Superior temporal gyrus (tissue), 1 donor: ENCODE data around the gene ABCB10.
A peak's percentile ranks its signal among the peaks of the same experiment; 100 is the strongest.
"Not testable (repeated sequence)": the region's sequence is repeated elsewhere in the genome, so short reads cannot be mapped to it uniquely, and the experiment has no call there.

ENCODE experiments used
- DNase-seq: peaks from one replicate; pipeline ENCODE4 v3.0.0-alpha.2; 2016; ENCODE audit errors: extremely low spot score

The ABCB10 gene

DNA sequence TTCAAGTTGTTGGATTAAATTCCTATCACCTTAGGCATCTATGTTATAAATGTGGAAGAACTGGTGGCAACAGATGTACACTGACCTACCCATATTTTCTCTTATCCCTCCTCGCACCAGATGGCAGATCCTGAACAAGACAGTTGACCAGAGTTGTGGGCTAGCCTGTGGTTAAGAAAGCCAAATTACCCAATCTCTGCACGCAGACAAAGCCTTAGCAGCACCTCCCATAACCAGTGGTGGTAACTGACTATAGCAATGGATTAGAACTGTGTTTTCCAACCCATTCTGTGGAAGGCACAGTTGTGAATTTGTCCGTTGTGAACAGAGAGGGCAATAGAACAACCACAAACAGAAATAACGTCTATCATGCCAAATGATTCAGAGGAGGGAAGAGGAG is 20.6 kb downstream of the ABCB10 start:
- no peak for DNase-seq

DNA sequence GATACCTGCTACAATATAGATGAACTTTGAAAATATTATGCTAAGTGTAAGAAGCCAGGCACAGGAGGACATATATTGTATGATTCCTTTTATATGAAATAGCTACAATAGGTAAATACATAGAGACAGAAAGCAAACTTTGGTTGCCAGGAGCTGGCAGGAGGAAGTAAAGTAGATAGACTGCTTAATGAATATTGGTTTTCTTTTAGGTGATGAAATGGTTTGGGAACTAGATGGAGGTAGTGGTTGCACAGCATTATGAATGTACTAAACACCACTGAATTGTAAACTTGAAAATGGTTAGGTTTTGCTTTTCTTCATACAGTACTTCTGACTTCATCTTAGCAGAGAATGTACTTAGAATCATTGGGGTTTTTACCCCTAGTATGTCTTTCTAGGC is 21.5 kb downstream of the ABCB10 start:
- DNase-seq: no peak

DNA sequence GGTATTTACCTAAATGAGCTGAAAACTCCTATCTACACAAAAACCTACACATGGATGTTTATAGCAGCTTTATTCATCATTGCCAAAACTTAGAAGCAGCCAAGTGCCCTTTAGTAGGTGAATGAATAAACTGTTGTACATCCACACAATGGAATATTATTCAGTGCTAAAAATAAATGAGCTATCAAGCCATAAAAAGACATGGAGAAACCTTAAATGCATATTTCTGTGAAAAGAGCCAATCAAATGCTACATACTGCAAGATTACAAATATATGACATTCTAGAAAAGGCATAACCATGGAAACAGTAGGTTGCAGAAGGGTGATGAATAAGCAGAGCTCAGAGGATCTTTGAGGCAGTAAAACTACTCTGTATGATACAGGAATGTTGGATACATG is 23.3 kb downstream of the ABCB10 start:
- peak; percentile 56 for DNase-seq

DNA sequence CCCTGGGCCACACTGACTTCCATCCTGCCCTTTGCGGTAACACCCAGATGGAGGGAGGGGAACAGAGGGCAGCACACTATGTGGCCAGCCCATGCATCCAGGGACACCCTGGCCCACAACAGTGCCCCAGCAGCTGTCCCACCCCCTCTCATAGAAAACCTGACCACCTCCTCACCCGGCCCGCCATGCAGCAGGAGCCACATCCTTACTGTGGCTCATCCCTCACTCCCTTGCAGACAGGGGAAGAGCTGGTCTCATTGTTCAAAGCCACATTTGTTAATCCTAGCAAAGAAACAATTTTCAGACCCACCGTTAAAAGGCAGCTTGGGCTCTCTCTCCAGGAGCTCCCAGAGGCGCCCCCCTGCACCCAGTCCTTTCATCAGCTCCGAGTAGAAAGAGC is 27.2 kb downstream of the ABCB10 start:
- DNase-seq: no peak

DNA sequence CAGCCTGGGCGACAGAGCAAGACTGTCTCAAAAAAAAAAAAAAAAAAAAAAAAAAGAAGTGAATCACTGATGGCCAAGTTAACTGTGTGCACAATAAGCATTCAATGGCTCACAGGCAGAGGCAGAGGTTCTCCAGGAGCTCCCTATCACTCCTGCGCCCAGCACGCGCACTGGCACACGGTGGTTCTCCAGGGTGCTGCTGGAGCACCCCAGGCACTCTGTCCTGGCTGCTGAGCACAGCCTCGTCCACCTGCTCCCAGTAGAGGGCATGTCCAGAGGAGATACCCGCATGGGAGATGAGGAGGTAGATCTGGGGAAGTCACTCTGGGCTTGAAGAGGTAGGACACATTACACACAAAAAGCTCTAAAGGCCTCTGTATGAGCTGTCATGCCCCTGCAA is 28.9 kb downstream of the ABCB10 start:
- DNase-seq: no peak

DNA sequence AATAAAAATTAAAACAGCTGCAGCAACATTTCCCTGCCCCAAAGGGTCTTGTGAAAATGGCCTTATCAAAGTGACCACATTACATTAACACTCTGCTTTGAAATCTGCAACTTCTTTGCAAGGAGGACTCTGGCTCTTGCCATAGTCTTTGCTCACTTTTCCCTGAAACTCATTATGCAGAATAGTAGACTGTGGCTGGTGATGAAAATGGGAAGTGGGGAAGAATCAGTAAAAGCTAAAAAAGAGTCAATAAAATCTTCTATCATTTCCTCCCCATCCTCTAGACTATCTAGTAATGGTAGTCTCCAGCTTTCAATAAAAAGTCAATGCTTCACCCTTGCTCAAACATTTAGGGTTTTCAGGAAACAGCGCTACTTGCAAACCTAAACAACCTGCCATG is 31.8 kb downstream of the ABCB10 start:
- no peak for DNase-seq

DNA sequence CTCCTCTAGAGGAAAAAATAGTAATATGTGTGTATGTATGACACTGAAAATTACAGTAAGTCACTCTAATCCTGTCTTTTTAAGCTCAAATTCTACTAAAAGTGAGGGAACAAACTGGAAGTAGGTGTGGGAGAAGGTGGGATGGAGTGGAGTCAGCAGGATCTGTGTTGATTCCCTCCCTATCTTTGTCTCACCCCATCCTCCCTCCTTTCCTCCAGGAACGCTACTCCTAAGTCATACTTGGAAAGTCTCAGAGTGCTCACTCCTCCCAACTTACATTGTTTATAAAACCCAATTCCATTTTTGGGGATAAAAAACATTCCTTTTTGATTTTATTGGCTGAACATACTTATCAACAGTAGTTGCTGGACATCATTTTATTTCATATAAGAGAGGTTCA is 35.5 kb downstream of the ABCB10 start:
- no peak for DNase-seq

DNA sequence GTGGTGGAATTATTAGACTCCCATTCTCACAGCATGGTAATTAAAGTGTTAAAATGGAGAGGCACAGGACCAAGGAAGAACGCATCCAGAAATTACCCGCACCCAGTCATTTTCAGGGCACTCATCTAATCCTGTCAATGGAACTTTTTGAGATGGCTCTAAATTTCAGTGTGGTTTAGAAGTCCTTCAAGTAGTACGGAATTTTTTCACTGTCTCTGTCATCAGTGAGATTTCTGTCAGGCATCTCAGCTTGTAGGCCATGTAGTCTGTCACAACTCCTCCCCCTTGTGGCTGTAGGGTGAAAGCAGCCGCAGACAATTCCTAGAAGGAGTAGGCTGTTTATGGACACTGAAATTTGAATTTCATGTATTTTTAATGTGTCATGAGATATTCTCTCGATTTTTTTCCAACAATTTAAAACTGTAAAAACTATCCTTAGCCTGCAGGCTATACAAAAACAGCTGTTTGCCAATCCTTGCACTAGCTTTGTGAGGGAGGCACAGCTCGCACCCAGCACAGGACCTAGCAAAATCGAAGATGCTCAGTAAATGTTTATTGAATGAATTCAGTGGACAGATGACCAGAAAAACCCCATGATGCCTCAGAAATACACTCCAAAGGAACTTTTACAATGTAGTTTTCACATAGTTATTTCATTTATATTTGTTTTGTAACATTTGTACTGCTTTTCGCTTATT is 43.8 kb downstream of the ABCB10 start:
- peak; percentile 92 for DNase-seq

DNA sequence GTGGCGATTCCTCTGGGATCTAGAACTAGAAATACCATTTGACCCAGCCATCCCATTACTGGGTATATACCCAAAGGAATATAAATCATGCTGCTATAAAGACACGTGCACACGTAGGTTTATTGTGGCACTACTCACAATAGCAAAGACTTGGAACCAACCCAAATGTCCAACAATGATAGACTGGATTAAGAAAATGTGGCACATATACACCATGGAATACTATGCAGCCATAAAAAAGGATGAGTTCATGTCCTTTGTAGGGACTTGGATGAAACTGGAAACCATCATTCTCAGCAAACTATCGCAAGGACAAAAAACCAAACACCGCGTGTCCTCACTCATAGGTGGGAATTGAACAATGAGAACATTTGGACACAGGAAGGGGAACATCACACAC is 46.9 kb downstream of the ABCB10 start:
- DNase-seq: not testable (repeated sequence)

DNA sequence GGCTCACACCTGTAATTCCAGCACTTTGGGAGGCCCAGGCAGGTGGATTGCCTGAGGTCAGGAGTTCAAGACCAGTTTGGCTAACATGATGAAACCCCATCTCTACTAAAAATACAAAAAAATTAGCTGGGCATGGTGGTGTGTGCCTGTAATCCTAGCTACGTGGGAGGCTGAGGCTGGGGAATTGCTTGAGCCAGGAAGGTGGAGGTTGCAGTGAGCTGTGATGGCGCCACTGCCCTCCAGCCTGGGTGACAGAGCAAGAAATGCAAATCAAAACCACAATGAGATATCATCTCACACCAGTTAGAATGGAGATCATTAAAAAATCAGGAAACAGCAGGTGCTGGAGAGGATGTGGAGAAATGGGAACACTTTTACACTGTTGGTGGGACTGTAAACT is 47.3 kb downstream of the ABCB10 start:
- DNase-seq: not testable (repeated sequence)

DNA sequence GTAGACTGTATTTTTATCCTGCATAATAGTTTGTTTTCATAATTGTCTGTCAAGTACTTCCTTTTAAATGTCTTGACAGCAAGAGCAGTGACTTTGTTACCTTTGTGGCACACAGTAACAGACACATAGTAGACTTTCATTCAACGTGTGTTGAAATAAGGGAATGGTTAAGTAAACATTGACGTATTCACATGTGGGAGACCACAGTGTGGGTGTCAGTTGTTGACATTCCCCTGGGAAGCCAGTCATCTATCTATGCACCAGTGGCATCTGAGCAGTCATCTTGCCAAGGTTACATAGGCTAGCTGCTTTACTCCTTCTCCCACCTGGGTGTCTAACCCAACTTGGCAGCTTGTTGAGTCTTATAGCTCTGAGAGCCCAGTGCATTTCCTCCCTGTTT is 48.9 kb downstream of the ABCB10 start:
- no peak for DNase-seq

DNA sequence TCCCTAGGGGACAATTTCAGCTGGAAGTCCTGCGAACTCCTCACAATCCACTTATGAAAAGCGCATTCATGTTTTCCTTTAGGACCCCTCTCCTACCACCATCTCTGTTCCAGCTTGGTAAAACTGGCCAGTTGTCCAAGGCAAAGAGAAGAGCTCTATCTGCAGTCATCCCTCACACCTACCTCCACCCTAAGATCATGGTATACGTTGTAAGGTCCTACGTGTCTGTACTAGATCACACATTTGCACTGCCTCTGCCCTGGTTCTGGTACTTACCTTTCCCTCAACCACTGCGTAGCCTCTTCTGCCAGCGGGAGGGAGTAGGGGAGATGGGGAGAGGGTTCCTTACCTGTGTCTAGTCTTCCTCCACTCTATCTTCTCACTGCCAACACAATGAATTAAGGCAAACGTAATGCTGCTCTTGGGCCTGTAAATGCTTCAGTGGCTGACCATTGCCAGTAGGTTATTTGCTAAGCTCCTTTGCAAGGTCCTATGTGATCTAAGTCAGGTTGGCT is 49.6 kb downstream of the ABCB10 start:
- no peak for DNase-seq

DNA sequence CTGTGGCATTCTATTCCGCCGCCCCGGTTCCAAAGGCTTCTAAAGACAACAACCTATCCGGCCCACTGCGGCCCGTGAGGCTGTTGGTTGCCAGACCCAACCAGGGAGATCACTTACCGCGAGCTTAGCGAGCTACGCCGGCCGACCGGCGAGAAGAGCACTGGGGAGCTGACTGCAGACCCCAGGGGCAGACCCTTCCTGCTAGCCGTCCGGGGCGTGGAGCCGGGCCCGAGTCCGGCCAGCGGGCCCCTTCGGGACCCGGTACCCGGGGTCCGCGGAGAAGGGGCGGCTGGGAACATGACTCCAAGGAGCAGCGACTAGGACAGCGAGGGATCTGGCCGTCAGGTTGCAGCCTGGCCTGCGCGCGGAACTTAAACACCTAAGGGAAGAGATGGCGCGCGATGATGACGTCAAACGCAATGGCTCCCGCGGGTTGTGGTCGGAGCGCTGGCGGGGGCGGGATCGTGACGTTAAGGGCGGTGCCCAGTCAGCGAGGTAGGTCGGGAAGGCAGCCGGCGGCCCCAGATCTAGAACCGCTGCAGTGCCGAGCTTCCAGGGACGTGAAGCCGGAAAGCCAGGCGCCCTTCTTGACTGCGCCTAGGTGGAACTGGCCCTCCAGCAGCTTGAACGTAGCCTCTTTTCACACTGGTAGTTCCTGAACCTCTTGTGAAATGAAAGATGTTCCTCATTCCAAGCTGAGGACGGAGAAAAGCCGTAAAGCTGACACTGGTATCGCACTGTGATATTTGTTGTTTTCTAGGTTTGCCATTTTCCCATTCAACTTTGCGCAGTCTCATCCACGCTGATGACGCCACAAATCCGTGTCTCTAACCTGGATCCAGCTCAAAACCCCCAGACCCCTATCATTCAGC is 50.3 kb downstream of the ABCB10 start, which contains the start of gene NUP133:
TSS of gene NUP133 (minus strand) at position 391 of the 872 bp plus-strand sequence. CDS start at position 299, 92 bp downstream.
- peak; percentile 98 for DNase-seq

DNA sequence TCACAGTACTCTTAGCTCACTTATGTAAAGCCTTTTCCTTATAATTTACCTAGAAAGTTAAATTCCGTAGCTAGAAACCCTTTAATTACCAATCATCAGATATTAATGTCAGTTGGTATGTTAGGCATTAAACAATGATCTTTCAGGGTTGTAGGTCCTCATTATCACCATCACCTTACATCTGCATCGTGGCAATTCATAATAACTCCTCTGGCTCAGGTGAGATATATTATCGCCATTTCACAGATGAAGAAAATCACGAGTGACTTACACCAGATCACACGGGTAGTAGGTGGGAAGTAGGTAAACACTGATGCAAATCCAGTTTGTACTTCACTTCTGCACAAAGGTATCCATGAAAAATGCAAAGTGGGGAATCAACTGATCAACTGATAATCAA is 51.0 kb downstream of the ABCB10 start:
- DNase-seq: no peak

DNA sequence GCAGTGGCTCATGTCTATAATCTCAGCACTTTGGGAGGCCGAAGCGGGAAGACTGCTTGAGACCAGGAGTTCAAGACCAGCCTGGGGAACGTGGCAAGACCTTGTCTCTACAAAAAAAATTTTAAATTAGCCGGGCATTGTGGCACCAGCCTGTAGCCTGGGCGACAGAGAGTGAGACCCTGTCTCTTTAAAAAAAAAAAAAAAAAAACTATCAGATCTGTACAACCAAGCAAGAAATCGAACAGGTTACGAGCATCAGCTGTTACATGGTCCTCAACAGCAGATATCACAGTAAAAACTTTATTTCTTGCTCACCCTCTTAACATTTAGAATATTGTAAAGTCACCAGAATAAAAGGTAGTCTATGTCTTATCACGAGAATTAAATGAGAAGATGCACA is 51.9 kb downstream of the ABCB10 start:
- no peak for DNase-seq

DNA sequence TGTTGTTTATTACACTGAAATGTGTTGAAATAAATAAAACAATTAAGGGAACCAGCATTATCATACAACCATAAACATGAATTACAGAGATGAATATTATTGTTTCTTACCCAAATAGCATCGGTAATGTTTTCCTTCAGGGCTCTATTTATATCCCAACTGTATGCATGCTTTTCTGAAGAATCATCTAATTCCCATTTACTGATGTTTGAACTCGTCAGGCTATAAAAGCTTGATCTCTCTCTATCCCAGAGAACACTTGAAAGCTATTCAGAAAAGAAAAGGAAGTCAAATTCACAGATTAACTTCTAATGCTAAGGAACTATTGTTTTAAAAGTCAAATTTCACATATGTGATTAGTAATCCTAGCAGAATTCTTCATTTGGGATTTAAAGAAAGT is 62.7 kb downstream of the ABCB10 start:
- no peak for DNase-seq

DNA sequence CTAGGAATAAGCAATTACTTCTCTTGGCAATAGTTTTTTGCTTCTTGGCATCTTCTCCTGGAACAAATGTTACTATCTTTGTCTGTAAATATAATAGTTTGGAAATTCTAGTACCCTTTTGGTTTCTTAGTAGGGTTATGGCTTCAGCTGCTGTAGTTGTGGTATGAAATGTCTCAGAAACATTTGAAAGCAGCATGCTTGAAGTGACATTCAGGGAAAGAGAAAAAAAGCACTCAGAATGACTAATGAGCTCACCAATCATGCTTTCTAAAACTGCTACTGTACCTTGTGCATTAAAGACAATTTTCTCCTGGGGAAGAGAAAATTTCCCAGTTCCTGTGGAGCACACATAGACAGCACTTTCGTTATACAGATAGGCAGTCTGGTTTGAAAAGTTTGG is 71.3 kb downstream of the ABCB10 start:
- no peak for DNase-seq

DNA sequence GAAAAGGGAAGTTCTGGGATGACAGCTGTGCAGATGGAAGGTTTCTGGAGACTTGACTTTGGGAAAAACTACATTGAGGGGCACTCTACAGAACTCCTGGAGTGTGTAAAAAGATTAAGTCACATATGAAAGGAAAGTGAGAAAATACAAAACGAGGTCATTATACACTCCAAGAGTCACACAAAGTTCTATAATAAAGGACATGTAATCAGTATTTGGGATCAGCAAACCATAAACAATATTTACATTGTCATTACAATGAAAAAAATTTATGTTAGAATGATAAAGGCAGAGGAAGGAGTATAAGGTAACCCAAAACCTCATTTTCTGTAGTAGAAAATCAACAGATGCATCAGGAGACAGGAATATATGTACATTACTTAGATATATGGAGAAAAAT is 73.2 kb downstream of the ABCB10 start:
- no peak for DNase-seq

DNA sequence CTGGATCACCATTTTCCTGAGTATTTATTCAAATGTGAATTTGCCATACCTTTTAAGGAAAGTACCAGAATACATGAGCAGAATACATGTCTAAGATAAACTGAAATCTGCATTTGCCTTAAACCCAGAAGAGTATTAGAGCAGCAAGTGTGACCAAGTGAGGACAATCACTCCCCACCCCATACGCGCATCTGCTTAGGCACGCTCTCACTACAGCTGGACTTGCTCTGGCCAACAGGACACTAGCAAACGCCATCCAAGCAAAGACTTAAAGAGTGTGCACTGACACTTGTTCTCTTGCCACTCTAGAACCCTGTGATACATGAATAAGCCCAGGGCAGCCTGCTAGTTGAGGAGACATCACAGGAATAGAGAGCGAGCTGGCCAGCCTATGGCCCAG is 76.0 kb downstream of the ABCB10 start:
- DNase-seq: no peak

DNA sequence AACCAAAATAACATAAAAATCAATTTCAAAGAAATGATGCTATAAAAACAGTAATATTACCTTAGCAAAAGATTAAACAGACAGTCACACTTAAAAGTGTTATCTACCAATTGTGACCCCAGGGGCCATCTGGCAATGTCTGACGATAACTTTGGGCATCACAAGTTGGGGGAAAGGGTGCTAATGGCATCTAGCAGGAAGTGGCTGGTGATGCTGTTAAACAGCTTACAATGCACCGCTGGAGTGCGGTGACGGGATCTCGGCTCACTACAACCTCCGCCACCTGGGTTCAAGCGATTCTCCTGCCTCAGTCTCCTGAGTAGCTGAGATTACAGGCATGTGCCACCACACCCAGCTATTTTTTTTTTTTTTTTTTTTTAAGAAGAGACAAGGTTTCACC is 78.0 kb downstream of the ABCB10 start:
- DNase-seq: no peak

DNA sequence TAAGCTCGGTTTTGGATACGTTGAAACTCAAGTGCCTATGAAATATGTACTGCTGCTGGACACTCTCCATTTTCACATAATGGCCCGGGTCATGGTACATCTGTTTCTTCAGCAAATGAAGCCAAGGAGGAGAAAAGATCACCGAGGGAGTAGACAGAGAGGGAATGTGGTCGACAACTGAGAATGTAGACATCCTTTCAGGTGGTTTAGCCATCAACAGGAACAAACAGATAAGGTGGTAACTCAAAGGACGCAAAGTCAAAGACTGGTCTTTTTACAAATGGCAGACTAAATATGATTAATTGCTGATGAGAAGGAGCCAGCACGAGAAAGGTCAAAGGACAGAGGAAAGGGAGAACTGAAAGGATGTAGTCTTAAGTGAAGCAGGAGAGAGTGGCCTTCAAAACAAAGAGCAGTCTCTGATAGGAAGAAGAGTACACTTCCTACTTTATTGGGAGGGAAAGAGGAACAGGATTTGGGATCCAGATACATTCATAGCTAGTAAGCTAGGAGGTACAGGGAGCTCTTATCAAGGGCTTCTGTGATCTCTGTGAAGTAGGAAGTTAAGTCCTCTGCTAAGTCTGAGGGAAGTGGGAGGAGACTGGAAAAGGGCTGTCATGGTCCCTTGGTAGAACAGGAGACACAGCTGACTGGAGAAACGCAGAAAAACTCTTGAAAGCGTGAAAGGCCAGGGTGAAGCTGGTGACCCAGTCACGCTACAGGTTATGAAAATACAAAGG is 78.7 kb downstream of the ABCB10 start:
- peak; percentile 23 for DNase-seq

DNA sequence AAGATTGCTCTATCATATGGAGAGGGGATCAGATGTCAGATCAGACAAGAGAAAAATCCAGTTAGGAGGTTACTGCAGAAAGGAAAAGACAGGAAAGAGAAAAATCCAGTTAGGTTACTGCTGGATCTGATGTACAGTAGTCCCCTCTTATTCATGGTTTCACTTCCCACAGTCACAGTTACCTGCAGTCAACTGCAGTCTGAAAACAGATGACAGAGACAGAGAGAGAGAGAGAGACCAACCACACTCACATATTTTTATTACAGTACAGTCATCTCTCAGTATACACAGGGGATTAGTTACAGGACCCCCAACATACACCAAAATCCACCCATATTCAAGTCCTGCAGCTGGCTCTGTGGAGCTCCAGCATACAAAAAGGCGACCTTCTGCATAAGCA is 79.7 kb downstream of the ABCB10 start:
- peak; percentile 27 for DNase-seq
